GM18502 (cell line): Measurements from ENCODE around the gene NLRP6.
"Not testable (repeated sequence)": the region's sequence is repeated elsewhere in the genome, so short reads cannot be mapped to it uniquely, and the experiment has no call there.

ENCODE experiments used
- ATAC-seq: cut with Tn5 transposase; IDR thresholded peaks from one replicate; pipeline ENCODE4 v1.9.1; 2021; ENCODE audit warnings: mild to moderate bottlenecking; ENCODE audit not compliant: unreplicated experiment, poor library complexity

Gene NLRP6

GRCh38 chr11:280706-281485 is 2.7 kb downstream of the NLRP6 start:
- ATAC-seq, result no peak

- no peak for ATAC-seq
These were observed 3.4 kb downstream of the NLRP6 start for GRCh38 chr11:281486-282161.

GRCh38 chr11:282171-282570 is 4.0 kb downstream of the NLRP6 start:
- no peak for ATAC-seq

- ATAC-seq, result no peak
These were observed 4.6 kb downstream of the NLRP6 start for GRCh38 chr11:282630-283360.

- ATAC-seq, result no peak
These were observed 5.3 kb downstream of the NLRP6 start for GRCh38 chr11:283405-284104.

- ATAC-seq, result no peak
These were observed 6.2 kb downstream of the NLRP6 start for GRCh38 chr11:284105-285020.

- no peak for ATAC-seq
These were observed 7.0 kb downstream of the NLRP6 start for GRCh38 chr11:285021-285893.

GRCh38 chr11:285894-286220 is 7.7 kb downstream of the NLRP6 start:
- ATAC-seq, result no peak

GRCh38 chr11:286977-287820 is 9.0 kb downstream of the NLRP6 start:
- not testable (repeated sequence) for ATAC-seq

GRCh38 chr11:287821-288477 is 9.7 kb downstream of the NLRP6 start:
- ATAC-seq, result no peak

- ATAC-seq, result no peak
These were observed 10.5 kb downstream of the NLRP6 start, which contains the start of gene PGGHG for GRCh38 chr11:288478-289397. PGGHG (plus strand) TSS chr11:289126; CDS start chr11:289817, 691 bp downstream.

- ATAC-seq, result no peak
These were observed 11.1 kb downstream of the NLRP6 start for GRCh38 chr11:289398-289711.

- ATAC-seq, result no peak
These were observed 11.8 kb downstream of the NLRP6 start for GRCh38 chr11:289712-290620.

GRCh38 chr11:290621-291231 is 12.5 kb downstream of the NLRP6 start:
- ATAC-seq, result no peak
